ENCODE measurements around the gene PHKA2. TPM values are rescaled to one million over a fixed set of nuclear protein-coding genes. Genes with fewer than 3 reads are reported as not detected.

PHKA2 gene
- total and polyA plus RNA-seq, 4 donors, result 28.9 to 82.3 (median 41.9) TPM

DNA sequence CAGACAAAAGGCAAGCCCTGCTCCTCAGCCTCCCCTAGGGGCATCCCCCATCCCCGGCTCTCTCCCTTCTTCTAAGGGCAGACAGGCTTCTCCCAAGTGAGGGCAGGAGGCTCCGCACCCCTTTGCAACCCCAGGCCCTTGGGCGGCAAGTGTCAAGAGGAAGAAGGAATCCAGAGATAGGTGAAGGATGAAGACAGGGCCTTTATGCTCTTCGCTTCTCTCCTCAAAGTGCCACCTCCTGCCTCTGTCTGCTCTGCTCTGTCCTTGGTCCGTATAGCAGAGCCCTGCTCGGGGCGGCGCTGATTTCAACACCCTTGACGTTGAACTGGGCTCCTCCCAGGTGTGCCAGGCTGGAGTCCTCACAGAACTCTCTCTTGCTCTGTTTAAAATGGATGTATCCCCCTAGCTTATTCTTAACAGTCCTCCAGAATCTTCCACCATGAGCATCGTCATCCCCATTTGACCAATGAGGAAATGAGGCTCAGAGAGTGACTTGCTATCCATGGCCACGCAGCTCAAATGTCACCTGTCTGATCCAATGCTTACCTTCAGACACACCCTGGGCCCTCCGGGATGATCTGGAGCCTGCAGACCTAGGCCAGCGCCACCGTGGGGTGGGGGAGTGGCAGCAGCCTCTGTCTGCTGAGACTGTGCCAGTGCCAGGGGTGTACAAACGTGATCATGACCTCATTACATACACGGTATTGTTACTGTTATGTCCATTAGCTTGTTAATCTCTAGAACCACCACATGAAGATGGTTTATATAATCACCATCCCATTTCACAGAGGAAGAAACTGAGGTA lies 99.8 kb downstream of the PHKA2 start:
- 72% methylated on average over 16 of the region's 16 CpGs for WGBS
- H3K4me3 ChIP-seq (ENCODE audit: low read depth in 1 of 3, low read length in 3 of 3), result no peak overlapping the region
- TF ChIP-seq HNF4A (conservative IDR thresholded peaks at IDR 0.05), result no peak
- no peak for TF ChIP-seq FOXA1 (IDR thresholded peaks at IDR 0.05)
- no peak for TF ChIP-seq RXRA (IDR thresholded peaks at IDR 0.05)
- no peak for TF ChIP-seq HNF4G (IDR thresholded peaks at IDR 0.05)
- no peak for TF ChIP-seq EGR1 (IDR thresholded peaks at IDR 0.05; ENCODE audit: low read depth in 2 of 2)
- no peak for TF ChIP-seq YY1 (IDR thresholded peaks at IDR 0.05)
- TF ChIP-seq, protein P1, sequence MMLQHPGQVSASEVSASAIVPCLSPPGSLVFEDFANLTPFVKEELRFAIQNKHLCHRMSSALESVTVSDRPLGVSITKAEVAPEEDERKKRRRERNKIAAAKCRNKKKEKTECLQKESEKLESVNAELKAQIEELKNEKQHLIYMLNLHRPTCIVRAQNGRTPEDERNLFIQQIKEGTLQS (IDR thresholded peaks at IDR 0.05), result no peak
- TF ChIP-seq RAD21 (IDR thresholded peaks at IDR 0.05), result no peak
- no peaks in the 10 kb centered on the region for H3K27me3 ChIP-seq (ENCODE audit: control insufficient read depth in 4 of 4, insufficient read depth in 4 of 4, low read length in 3 of 4)
- no peak overlapping the region for H3K27ac ChIP-seq (ENCODE audit: low read depth in 1 of 2, low read length in 2 of 2)
- peaks cover 0 to 2% (median 0%) of the 10 kb centered on the region in 4 donors for H3K9me3 ChIP-seq (ENCODE audit: control insufficient read depth in 4 of 4, low read length in 3 of 4)
- DNase-seq (ENCODE audit: low spot score), result no peak
- no peaks in the 10 kb centered on the region for H3K36me3 ChIP-seq (ENCODE audit: control insufficient read depth in 4 of 4, insufficient read depth in 3 of 4, low read depth in 1 of 4, low read length in 3 of 4)
- no peak overlapping the region for H3K9ac ChIP-seq (ENCODE audit: low read depth in 1 of 2, low read length in 2 of 2)
- peaks cover 6 to 25% (median 16%) of the 10 kb centered on the region in 4 donors for H3K4me1 ChIP-seq (ENCODE audit: control insufficient read depth in 4 of 4, insufficient read depth in 4 of 4, low read length in 3 of 4)

DNA sequence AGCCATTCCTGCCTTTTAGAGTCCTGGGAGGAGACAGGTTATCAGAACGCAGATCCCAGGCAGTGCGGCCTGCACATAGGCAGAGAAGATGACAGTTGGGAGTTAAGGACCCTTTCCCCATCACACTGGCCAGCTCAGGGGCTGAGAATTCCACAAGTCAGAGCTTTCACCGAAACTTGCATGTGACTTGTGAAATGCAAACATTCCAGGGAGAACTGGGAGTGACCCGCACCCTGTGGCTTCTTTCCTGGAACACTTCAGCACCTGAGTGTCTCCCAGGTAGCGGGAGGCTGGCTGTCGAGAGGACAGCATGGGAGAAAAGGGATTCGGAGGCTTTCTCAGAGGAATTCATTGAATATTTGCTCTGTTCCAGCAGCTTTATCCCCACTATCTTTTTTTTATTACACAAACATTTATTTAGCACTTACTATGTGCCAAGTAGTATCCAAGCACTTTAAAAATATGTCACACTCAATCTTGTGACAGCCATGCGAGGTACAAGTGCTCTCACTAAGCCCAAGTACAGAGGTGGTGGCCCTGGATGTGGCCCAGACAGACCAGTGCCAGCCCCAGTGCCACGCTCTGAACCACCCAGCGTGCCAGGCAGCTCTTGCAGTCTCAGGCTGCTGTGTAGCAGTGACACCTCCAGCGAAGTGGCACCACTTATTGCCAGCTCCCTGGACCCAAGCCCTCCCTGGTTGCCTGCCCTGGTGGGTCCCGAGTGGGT lies 100.5 kb downstream of the PHKA2 start:
- WGBS, result 49% methylated on average over 12 of the region's 12 CpGs
- TF ChIP-seq, protein P1 (IDR thresholded peaks at IDR 0.05), result no peak
- TF ChIP-seq NR2F2 (IDR thresholded peaks at IDR 0.05) (no peak), HNF4A (conservative IDR thresholded peaks at IDR 0.05) (no peak), FOXA1 (IDR thresholded peaks at IDR 0.05) (no peak), YY1 (IDR thresholded peaks at IDR 0.05) (no peak), MAX (IDR thresholded peaks at IDR 0.05) (no peak), RXRA (IDR thresholded peaks at IDR 0.05) (no peak)
- TF ChIP-seq, protein P2, sequence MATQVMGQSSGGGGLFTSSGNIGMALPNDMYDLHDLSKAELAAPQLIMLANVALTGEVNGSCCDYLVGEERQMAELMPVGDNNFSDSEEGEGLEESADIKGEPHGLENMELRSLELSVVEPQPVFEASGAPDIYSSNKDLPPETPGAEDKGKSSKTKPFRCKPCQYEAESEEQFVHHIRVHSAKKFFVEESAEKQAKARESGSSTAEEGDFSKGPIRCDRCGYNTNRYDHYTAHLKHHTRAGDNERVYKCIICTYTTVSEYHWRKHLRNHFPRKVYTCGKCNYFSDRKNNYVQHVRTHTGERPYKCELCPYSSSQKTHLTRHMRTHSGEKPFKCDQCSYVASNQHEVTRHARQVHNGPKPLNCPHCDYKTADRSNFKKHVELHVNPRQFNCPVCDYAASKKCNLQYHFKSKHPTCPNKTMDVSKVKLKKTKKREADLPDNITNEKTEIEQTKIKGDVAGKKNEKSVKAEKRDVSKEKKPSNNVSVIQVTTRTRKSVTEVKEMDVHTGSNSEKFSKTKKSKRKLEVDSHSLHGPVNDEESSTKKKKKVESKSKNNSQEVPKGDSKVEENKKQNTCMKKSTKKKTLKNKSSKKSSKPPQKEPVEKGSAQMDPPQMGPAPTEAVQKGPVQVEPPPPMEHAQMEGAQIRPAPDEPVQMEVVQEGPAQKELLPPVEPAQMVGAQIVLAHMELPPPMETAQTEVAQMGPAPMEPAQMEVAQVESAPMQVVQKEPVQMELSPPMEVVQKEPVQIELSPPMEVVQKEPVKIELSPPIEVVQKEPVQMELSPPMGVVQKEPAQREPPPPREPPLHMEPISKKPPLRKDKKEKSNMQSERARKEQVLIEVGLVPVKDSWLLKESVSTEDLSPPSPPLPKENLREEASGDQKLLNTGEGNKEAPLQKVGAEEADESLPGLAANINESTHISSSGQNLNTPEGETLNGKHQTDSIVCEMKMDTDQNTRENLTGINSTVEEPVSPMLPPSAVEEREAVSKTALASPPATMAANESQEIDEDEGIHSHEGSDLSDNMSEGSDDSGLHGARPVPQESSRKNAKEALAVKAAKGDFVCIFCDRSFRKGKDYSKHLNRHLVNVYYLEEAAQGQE (IDR thresholded peaks at IDR 0.05), result no peak
- no peak overlapping the region for H3K27ac ChIP-seq (ENCODE audit: low read depth in 1 of 2, low read length in 2 of 2)

More for the DNA sequence above, 100.5 kb downstream of the PHKA2 start:
- H3K27me3 ChIP-seq (ENCODE audit: control insufficient read depth in 4 of 4, insufficient read depth in 4 of 4, low read length in 3 of 4), result no peaks in the 10 kb centered on the region
- H3K4me3 ChIP-seq (ENCODE audit: low read depth in 1 of 3, low read length in 3 of 3), result no peak overlapping the region
- peaks cover 6 to 25% (median 14%) of the 10 kb centered on the region in 4 donors for H3K4me1 ChIP-seq (ENCODE audit: control insufficient read depth in 4 of 4, insufficient read depth in 4 of 4, low read length in 3 of 4)
- H3K9ac ChIP-seq (ENCODE audit: low read depth in 1 of 2, low read length in 2 of 2), result no peak overlapping the region
- peaks cover 0 to 2% (median 0%) of the 10 kb centered on the region in 4 donors for H3K9me3 ChIP-seq (ENCODE audit: control insufficient read depth in 4 of 4, low read length in 3 of 4)
- no peaks in the 10 kb centered on the region for H3K36me3 ChIP-seq (ENCODE audit: control insufficient read depth in 4 of 4, insufficient read depth in 3 of 4, low read depth in 1 of 4, low read length in 3 of 4)
- DNase-seq (ENCODE audit: low spot score), result no peak

Data from liver (tissue), 9 donors.